ENCODE measurements around the gene AMER1.

GRCh38 chrX:64191281-64192010 is 14.1 kb downstream of the AMER1 start:
- TF ChIP-seq CTCF (IDR thresholded peaks at IDR 0.05) (no peak), POLR2A (IDR thresholded peaks at IDR 0.05) (no peak)
